Large intestine (tissue), 3 donors: ENCODE results near the gene DLGAP4. TPM values are rescaled to one million over a fixed set of nuclear protein-coding genes. Genes with fewer than 3 reads are reported as not detected.

Source experiments
- DNase-seq, 2 donors: peaks; one replicate each; pipeline versions ENCODE4 v3.0.0 to v3.0.0-alpha.2; 2013
- H3K27ac ChIP-seq: one replicate; pipeline ENCODE4 v1.5.1; 2013; ENCODE audit warnings: low read length
- H3K27me3 ChIP-seq: 2 replicates; pipeline ENCODE4 v1.6.1; 2013; ENCODE audit warnings: low read length; ENCODE audit not compliant: control insufficient read depth, insufficient read depth
- H3K36me3 ChIP-seq: 2 replicates; pipeline ENCODE4 v1.6.1; 2013; ENCODE audit warnings: low read length; ENCODE audit not compliant: control insufficient read depth, insufficient read depth
- H3K4me1 ChIP-seq: one replicate; pipeline ENCODE4 v1.6.1; 2013; ENCODE audit warnings: low read length; ENCODE audit not compliant: control insufficient read depth, insufficient read depth
- H3K4me3 ChIP-seq: one replicate; pipeline ENCODE4 v1.5.1; 2013; ENCODE audit warnings: low read length
- H3K9me3 ChIP-seq: one replicate; pipeline ENCODE4 v1.6.1; 2013; ENCODE audit warnings: mild to moderate bottlenecking, low read depth, low read length, moderate library complexity; ENCODE audit not compliant: control insufficient read depth
- WGBS: methylation state at CpG from one replicate; pipeline ENCODE4 v1.1.5; 2013; ENCODE audit warnings: low lambda C conversion rate; ENCODE audit not compliant: insufficient coverage; 5-methylcytosine and 5-hydroxymethylcytosine counted together
- polyA plus RNA-seq: library from polyadenylated mRNA; unstranded; fragments of 120-200 nt; gene quantifications from one replicate; pipeline ENCODE4 v1.2.1, GENCODE V29; 2013

Gene DLGAP4
- polyA plus RNA-seq, 1 donor, result 43.1 TPM

DNA sequence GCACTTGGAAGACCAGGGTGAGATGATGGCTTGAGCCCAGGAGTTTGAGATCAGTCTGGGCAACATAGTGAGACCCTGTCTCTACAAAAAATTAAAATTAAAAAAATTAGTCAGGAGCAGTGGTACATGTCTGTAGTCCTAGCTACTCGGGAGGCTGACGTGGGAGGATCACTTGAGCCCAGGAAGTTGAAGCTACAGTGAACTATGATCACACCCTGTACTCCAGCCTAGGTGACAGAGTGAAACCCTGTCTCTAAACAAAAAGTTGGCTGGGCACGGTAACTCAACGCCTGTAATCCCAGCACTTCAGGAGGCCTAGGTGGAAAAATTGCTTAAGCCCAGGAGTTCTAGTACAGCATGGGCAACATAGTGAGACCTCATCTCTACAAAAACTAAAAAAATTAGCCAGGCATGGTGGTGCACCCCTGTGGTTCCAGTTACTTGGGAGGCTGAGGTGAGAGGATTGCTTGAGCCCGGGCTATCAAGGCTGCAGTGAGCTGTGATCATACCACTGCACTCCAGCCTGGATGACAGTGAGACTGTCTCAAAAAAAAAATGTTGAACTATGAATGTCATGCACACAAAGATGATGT is 174.4 kb downstream of the DLGAP4 start:
- DNase-seq, result no peak
- Histone ChIP-seq H3K36me3 (peaks cover 9% of the 10 kb centered on the region), H3K27me3 (no peaks in the 10 kb centered on the region), H3K4me1 (no peaks in the 10 kb centered on the region), H3K9me3 (no peaks in the 10 kb centered on the region), H3K4me3 (no peak overlapping the region), H3K27ac (no peak overlapping the region)
- WGBS, result 95% methylated on average over 3 of the region's 5 CpGs

GRCh38 chr20:36481380-36482043 is 175.4 kb downstream of the DLGAP4 start:
- Histone ChIP-seq H3K27me3 (no peaks in the 10 kb centered on the region), H3K4me1 (no peaks in the 10 kb centered on the region), H3K9me3 (no peaks in the 10 kb centered on the region), H3K27ac (no peak overlapping the region), H3K36me3 (peaks cover 9% of the 10 kb centered on the region), H3K4me3 (no peak overlapping the region)
- DNase-seq, result no peak
- 100% methylated on average over 2 of the region's 9 CpGs for WGBS

DNA sequence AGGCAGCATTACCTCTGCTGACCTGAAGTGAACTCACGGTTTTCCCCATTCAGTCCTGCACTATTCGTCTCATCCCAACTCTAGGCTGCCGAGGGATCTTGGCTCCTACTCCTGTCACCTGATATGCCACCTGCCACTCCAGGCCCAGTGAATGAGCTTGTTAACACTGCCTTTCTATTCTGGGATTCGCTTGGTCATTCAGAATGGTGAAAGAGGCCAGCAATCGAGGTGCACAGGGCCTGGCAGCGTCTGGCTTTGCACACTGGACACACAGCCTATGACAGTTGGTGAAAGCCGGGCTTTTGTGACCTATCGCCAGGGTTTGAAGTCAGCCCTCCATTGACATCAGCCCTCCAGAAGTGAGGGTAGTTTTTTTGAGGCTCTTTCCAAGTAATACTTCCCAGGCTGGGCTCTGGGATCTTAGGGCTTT is 175.9 kb downstream of the DLGAP4 start:
- H3K4me1 ChIP-seq, result no peaks in the 10 kb centered on the region
- no CpG with 5 or more reads among the region's 8 CpGs for WGBS
- H3K4me3 ChIP-seq, result no peak overlapping the region
- H3K9me3 ChIP-seq, result no peaks in the 10 kb centered on the region
- H3K36me3 ChIP-seq, result peaks cover 9% of the 10 kb centered on the region
- no peak overlapping the region for H3K27ac ChIP-seq
- no peaks in the 10 kb centered on the region for H3K27me3 ChIP-seq
- DNase-seq, result no peak

GRCh38 chr20:36483209-36483918 is 177.2 kb downstream of the DLGAP4 start:
- Histone ChIP-seq H3K4me1 (no peaks in the 10 kb centered on the region), H3K27ac (no peak overlapping the region)
- WGBS, result no CpG with 5 or more reads among the region's 5 CpGs

DNA sequence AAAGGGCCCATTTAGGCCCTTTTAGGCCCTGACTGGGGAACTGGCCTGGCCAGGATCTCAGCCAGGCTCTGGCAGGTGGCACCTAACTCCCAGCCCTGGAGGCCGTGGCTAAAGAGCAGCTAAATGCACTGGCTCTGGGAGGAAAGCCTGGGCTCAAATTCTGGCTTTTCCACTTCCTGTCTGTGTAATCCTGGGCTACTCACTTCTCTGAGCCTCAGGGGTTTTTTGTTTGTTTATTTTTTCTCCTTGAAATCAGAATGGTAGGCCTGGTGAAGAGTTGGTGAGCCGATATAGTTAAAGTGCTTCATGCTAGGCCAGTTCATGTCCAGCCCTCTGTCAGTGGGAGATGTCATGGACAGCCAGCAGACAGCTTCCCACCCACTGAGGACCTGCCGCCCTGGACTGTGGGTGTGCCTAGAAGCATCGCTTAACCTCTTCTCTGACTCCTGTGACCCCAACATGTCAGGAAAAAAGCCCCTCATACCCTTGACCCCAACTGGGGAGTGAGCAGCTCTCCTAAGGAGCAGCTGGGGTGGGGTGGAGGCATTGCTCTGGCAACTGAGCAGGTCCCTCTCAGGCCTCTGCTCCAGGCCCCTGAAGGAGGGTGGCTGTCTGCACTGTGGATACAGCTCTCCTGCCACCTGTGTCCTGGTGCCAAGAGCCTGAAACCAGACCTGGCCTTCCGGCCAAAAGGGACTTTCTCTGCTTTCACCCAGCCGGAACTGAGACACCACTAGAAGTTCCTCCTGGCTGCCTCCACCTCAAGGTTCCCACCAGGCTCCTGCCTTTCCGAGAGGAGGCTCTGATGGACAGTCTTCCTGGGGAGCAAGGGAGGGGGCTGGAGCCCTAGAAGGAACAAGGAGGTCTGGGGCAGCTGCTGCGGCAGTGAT is 178.0 kb downstream of the DLGAP4 start:
- Histone ChIP-seq H3K27ac (no peak overlapping the region), H3K9me3 (no peaks in the 10 kb centered on the region), H3K4me3 (no peak overlapping the region), H3K27me3 (no peaks in the 10 kb centered on the region), H3K36me3 (peaks cover 2% of the 10 kb centered on the region), H3K4me1 (no peaks in the 10 kb centered on the region)
- no CpG with 5 or more reads among the region's 8 CpGs for WGBS
- DNase-seq, result no peak

More at GRCh38 chr20:36483209-36483918, 177.2 kb downstream of the DLGAP4 start:
- H3K4me3 ChIP-seq, result no peak overlapping the region
- no peaks in the 10 kb centered on the region for H3K9me3 ChIP-seq
- H3K36me3 ChIP-seq, result peaks cover 4% of the 10 kb centered on the region
- H3K27me3 ChIP-seq, result no peaks in the 10 kb centered on the region
- no peak for DNase-seq

GRCh38 chr20:36485286-36485685 is 179.1 kb downstream of the DLGAP4 start:
- WGBS, result no CpG with 5 or more reads among the region's 3 CpGs
- no peak for DNase-seq
- no peaks in the 10 kb centered on the region for H3K9me3 ChIP-seq
- no peak overlapping the region for H3K27ac ChIP-seq
- H3K36me3 ChIP-seq, result peaks cover 2% of the 10 kb centered on the region
- H3K4me3 ChIP-seq, result no peak overlapping the region
- no peaks in the 10 kb centered on the region for H3K27me3 ChIP-seq
- no peaks in the 10 kb centered on the region for H3K4me1 ChIP-seq

GRCh38 chr20:36487069-36487468 is 180.9 kb downstream of the DLGAP4 start:
- DNase-seq, result no peak
- H3K27ac ChIP-seq, result no peak overlapping the region
- WGBS, result no CpG with 5 or more reads among the region's 1 CpG
- no peak overlapping the region for H3K4me3 ChIP-seq
- H3K36me3 ChIP-seq, result peaks cover 5% of the 10 kb centered on the region
- no peaks in the 10 kb centered on the region for H3K4me1 ChIP-seq
- H3K9me3 ChIP-seq, result no peaks in the 10 kb centered on the region
- no peaks in the 10 kb centered on the region for H3K27me3 ChIP-seq

GRCh38 chr20:36490191-36490590 is 184.1 kb downstream of the DLGAP4 start:
- DNase-seq, result no peak
- Histone ChIP-seq H3K36me3 (peaks cover 12% of the 10 kb centered on the region), H3K4me3 (no peak overlapping the region), H3K27ac (no peak overlapping the region), H3K9me3 (no peaks in the 10 kb centered on the region), H3K4me1 (no peaks in the 10 kb centered on the region), H3K27me3 (no peaks in the 10 kb centered on the region)
- WGBS, result no CpG with 5 or more reads among the region's 1 CpG

- WGBS, result no CpG with 5 or more reads among the region's 8 CpGs
- no peak for DNase-seq
- no peaks in the 10 kb centered on the region for H3K4me1 ChIP-seq
- H3K36me3 ChIP-seq, result peaks cover 28% of the 10 kb centered on the region
- no peaks in the 10 kb centered on the region for H3K9me3 ChIP-seq
- no peak overlapping the region for H3K27ac ChIP-seq
- H3K27me3 ChIP-seq, result no peaks in the 10 kb centered on the region
- no peak overlapping the region for H3K4me3 ChIP-seq
These were observed 185.9 kb downstream of the DLGAP4 start for GRCh38 chr20:36491901-36492617.
